ENCODE data around the gene EYA2.
"Not testable (repeated sequence)": the region's sequence is repeated elsewhere in the genome, so short reads cannot be mapped to it uniquely, and the experiment has no call there.

EYA2 gene

DNA sequence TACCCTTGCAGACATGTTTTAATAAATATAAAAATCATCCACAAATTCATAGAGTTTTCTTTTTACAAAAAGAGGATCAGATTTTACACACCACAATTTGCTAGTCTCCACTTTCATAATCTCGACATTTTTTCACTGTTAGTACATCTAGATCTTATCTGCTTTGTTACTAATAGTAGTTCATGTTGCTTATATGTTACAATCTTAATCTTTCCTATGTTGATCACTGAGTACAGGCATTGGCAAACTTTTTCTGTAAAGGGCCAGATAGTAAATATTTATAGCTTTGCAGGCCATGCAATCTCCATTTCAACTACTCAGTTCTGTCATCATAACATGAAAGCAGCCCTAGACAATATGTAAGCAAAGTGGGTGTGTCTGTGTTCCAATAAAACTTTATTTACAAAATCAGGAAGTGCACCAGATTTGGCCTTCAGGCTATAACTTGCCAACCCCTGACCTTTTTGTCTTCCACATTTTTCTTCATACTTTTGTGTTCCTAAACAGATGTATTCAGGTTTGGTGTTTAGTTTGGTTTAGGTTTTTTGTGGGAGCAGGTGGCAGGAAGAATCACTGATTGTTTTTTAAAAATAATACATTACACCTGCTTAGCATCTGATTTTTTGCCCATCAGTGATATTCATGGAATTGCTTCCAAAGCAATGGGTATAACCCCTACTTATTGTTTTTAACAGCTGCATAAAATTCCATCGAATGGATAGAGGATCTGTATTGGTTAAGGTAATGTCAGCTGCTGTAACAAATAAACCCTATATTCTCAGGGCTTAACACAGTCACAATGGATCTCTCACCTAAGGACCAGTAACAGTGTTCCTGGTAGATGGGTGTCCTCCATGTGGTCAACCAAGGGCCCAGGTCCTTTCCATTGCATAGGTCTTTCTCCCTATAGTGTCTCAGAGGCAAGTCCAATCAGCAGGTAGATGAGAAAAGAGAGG is 61.2 kb downstream of the EYA2 start:
- no peak for DNase-seq (ENCODE audit: low spot score)

GRCh38 chr20:46959081-46959692 is 64.5 kb downstream of the EYA2 start:
- DNase-seq (ENCODE audit: low spot score) = no peak

GRCh38 chr20:46959821-46960220 is 65.2 kb downstream of the EYA2 start:
- DNase-seq (ENCODE audit: low spot score) = no peak

DNA sequence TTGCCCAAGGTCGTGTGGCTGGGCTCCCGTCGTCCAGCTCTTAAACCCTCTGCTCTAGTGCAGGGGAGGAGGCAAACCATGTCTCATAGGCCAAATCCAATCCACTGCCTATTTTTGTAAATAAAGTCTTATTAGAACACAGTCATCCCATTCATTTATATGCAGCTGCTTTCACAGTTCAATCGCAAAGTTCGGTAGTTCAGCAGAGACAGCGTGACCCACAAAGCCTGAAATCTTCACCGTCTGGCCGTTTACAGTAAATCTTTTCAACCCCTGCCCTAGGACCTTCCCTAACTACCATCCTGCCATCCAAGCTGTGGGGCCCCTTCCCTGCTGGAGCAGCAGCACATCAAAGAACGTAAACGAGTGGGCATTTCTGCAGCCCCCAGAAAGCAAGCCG is 65.9 kb downstream of the EYA2 start:
- DNase-seq (ENCODE audit: low spot score) = no peak

DNA sequence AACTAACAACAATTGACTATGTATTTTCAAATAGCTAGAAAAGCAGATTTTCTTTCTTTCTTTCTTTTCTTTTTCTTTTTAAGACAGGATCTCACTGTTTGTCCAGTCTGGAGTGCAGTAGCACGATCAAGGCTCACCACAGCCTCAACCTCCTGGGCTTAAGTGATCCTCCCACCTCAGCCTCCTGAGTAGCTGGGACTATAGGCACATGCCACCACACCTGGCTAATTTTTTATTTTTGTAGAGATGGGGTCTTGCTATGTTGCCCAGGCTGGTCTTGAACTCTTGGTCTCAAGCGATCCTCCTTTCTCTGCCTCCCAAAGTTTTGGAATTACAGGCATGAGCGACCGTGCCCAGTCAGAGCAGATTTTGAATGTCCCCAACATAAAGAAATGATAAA is 67.3 kb downstream of the EYA2 start:
- DNase-seq (ENCODE audit: low spot score) = not testable (repeated sequence)

DNA sequence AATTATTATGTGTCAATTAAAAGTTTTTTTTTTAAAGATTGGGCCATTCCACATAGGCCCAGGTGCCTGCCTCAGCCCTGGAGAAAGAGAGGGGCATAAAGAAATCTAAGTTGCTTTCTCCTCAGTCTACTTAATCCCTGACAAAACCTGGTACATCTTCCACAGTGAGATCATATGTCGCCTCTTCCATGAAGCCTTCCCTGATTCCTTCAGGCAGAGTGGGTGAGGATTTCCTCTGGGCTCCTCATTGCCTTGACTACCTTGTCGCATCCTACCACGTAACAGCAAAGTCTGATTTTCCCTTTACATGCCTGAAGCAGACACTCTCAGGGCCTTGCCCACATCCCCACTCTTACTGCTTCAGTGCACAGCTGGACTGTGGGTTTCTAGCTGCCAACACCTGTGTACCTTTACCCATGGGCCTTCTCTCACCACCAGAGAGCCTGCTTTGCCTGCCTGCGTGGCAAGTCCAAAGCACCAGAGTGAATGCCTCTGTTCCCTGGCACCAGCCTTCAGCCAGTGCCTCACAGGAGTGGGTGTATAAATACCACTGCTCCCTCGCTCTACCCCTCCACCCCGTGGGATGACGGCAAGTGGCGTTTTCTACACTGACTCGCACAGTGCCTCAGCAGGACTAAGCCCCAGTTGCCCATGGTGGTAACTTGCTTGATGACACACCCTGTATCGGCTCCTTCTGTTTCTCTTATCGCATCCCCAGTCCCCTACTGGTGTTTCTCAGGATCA is 68.0 kb downstream of the EYA2 start:
- DNase-seq (ENCODE audit: low spot score) = no peak

GRCh38 chr20:46963196-46963529 is 68.5 kb downstream of the EYA2 start:
- no peak for DNase-seq (ENCODE audit: low spot score)

DNA sequence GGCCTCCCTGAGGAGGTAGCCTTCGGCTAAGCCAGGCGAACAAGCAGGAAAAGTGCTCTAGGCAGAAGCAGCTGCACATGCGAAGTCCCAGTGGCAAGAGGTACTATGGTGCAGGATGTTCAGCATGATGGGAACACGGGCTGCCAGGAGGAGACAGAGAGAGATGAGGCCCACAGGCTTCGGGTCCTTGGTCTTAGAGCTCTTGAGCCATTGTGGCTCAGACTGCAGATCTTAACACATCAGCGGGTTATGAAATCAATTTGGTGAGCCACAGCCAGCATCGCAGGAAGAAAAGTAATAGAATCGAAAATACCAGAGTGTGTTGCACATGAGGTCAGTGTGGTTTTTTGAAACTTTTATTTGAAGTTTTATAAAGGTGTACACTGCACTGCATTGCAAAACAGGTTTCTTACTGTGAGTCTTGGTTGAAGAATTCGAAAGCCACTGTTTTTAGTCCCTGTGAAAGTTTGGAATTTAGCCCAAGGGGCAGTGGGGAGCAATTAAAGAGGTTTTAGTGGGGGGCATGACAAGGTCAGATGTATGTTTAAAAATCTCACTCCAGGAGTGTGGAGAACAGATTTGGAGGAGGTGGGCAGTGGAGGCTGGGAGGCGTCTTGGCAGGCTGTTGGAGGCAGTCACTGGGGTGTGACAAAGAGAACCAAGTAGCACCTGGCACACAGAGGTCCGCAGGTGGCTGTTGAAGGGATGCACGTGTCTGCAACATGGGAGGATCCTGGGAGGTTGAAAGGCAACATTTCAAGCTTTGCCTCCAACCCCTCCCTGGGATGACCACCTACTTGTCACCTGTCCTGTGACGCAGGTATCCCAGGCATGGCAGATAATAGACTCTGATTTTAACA is 69.3 kb downstream of the EYA2 start:
- no peak for DNase-seq (ENCODE audit: low spot score)

- no peak for DNase-seq (ENCODE audit: low spot score)
Measured at GRCh38 chr20:46964618-46965455, 70.2 kb downstream of the EYA2 start.

DNA sequence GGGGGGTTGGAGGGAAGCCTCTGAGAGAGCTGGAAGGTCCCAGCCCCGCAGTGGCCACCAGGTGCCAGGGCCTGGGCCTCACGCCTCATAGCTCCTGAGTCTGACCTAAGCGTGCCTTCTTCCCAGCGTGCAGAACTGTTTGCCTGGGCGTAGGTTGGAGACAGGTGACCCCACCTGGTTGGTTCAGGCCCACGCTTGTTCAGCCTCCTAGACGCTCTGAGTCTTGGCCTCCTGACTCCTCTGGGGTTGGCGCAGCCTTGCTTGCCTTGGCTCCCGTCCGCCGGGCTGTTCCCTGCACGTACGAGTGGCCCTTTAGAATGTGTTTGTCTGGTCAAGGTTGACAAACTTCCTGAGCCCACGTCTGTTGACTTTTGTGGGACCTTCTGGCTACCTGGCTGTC is 70.8 kb downstream of the EYA2 start:
- DNase-seq (ENCODE audit: low spot score) = no peak

DNA sequence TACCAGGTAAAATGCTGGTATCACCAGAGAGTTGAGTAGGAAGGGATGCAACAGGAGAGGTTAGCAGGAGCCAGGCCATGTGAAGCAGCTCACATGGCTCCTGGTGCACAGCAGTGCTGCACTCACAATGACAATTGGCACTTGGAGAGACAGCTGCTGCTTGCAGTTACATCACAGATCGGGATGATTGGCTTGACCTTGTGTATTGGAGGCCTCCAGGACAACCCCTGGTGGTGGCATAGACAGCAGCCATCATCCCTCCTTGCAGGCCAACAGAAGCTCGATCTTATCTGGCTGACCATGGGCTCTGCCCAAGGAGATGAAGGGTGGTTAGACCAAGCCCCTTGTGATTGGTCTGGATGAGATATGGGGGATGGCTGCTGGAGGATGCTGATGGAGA is 73.0 kb downstream of the EYA2 start:
- no peak for DNase-seq (ENCODE audit: low spot score)

DNA sequence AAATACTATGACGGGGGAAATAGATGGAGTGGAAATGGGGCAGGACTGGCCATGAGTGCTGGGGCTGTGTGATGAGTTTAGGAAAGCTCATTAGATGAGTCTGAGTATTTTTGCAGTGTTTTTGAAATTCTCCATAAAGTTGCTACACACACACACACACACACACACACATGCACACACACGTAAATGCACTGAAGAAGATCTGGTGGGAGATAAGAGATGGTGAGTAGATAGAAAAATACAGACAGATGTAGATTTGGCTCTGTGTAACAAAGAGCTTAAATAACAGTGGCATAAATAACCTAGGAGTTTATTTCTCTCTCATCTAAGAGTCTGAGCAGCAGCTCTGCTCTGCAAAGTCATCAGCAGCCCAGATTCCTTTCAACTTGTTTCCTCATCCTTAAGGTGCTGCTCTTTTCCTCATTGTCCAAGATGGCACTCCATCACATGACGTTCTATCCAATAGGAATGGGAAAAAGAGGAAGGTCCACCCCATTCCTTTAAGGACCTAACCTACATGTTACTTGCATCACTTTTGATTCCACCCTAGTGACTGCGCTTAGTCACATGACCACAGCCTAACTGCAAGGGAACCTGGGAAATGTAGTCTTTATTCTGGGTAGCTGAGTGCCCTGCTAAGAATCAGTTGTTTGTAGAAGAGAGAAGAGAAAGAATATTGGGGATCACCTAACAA is 76.4 kb downstream of the EYA2 start:
- DNase-seq (ENCODE audit: low spot score) = no peak

GRCh38 chr20:46973766-46974165 is 79.1 kb downstream of the EYA2 start:
- DNase-seq (ENCODE audit: low spot score) = no peak

- no peak for DNase-seq (ENCODE audit: low spot score)
Measured at GRCh38 chr20:46974669-46975434, 80.2 kb downstream of the EYA2 start.

GRCh38 chr20:46975976-46976375 is 81.3 kb downstream of the EYA2 start:
- no peak for DNase-seq (ENCODE audit: low spot score)

DNA sequence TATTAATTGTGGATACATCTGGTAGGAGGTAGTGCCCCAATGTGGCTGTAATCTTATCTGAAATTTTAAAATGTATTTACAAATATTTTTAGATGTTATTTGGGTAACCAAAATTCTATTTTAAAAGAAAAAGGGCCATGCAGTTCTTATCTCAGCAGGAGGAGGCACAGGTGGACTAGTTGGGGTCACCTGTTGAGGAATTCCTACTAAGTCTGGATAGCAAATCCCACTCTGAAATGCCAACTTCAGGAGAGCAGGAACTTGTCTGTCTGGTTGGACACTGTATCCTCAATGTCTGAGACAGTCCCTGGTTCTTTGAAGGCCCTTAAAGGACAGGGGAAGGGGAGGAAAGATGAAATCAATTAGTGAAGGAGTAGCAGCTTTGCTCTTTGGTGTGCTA is 82.6 kb downstream of the EYA2 start:
- no peak for DNase-seq (ENCODE audit: low spot score)

DNA sequence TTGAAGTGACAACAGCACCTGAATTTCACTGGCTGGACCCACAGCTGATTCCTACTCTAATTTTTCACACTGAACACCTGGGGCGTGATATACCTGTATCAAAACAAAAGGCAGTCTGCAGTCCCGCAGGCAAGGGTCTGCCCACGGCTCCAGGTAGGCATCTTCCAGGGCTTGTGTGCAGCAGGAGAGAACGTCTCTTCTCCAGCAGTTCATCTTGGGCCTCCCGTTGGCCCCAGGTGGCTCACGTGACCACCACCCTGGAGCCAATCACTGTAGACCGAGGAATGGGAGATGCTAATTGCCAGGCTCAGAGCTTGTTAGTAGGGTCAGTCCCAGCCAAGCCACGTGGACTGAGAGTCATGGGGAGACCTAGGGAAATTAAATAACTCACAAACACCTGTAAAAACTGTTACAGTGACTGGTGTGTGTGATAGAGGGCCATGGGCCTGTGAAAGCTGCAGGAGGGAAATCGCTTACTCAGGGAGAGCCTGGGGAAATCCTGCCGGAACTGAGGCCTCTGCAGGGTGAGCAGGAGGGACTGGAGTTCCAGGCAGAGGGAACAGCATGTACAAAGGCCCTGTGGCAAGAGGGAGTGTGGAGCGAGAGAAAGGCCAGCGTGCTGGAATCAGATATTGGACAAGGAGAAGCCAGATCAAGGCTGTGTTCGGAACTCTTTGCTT is 83.4 kb downstream of the EYA2 start:
- DNase-seq (ENCODE audit: low spot score) = no peak

DNA sequence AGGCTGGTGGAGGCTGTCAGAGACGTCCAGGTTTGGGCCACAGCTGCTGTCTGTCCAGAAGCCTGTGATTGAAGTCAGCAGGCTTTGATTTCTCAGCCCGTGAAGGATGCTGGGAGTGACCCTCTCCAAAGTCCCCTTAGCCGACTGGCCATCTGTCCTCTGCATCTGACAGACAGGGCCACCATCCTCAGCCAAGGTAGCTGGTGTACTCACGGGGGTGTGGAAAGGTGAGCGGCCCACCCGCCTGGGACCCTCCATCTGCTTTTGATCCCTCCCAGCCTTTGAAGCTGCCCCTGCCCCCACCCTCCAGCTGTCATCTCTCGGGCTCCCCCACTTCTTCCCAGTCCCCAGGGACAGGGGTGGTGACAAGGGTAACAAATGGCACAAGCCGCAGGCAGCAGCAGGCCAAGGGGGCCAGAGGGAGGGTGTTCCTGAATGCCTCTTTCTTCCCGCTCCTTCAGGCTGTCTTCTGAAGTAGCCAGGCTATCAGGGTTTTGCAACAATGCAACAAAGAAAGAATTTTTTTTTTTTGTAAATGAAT is 84.4 kb downstream of the EYA2 start:
- no peak for DNase-seq (ENCODE audit: low spot score)
